ENCODE results near the gene ACTL6A.

- TF ChIP-seq ZNF274 (IDR thresholded peaks at IDR 0.05; ENCODE audit: low read depth, low read length) (no peak), CTCF (IDR thresholded peaks at IDR 0.05 in 2 of 3, conservative IDR thresholded peaks at IDR 0.05 in 1 of 3; ENCODE audit: borderline replicate concordance in 1 of 3, insufficient read depth in 1 of 3, low read depth in 2 of 3, low read length in 2 of 3) (peak; percentile 73 to 91 (median 86)), POLR2AphosphoS5 (IDR thresholded peaks at IDR 0.05; ENCODE audit: low read depth, low read length) (no peak), EZH2 (IDR thresholded peaks at IDR 0.05) (no peak), MAX (IDR thresholded peaks at IDR 0.05) (no peak), RAD21 (IDR thresholded peaks at IDR 0.05; ENCODE audit: low read depth) (peak; percentile 93), JUND (IDR thresholded peaks at IDR 0.05) (no peak), EZH2phosphoT487 (IDR thresholded peaks at IDR 0.05; ENCODE audit: borderline replicate concordance) (no peak), POLR2A (IDR thresholded peaks at IDR 0.05; ENCODE audit: borderline replicate concordance, extremely low read depth, insufficient read depth, insufficient read length) (no peak), CBX3 (IDR thresholded peaks at IDR 0.05; ENCODE audit: low read depth) (no peak), YY1 (IDR thresholded peaks at IDR 0.05; ENCODE audit: extremely low read depth, insufficient replicate concordance, low read depth, low read length) (no peak), EGR1 (IDR thresholded peaks at IDR 0.05; ENCODE audit: low read depth) (no peak)
These were observed 3.9 kb upstream of the ACTL6A start for GRCh38 chr3:179558742-179559364.

Measured in HCT116 (cell line).